Superior temporal gyrus (tissue), 1 donor: ENCODE measurements around the gene UFSP2.

Experiments used
- DNase-seq: peaks from one replicate; pipeline ENCODE4 v3.0.0-alpha.2; 2016; ENCODE audit errors: extremely low spot score

UFSP2 gene

GRCh38 chr4:185425647-185426352 lies at the start of gene UFSP2:
UFSP2 (minus strand) TSS chr4:185425964; CDS start chr4:185425868, 96 bp downstream.
- peak; percentile 94 for DNase-seq

- no peak for DNase-seq
These were observed 47.5 kb upstream of the UFSP2 start for GRCh38 chr4:185473247-185473646.

- no peak for DNase-seq
These were observed 46.4 kb upstream of the UFSP2 start for GRCh38 chr4:185472103-185472542.

- peak; percentile 82 for DNase-seq
These were observed 45.7 kb upstream of the UFSP2 start, which contains the start of gene CCDC110 for GRCh38 chr4:185471235-185472102. CCDC110 (minus strand) TSS chr4:185471733; CDS start chr4:185471683, 50 bp downstream.

GRCh38 chr4:185470501-185471195 lies 44.9 kb upstream of the UFSP2 start:
- peak; percentile 64 for DNase-seq

- DNase-seq = no peak
These were observed 43.9 kb upstream of the UFSP2 start for GRCh38 chr4:185469580-185470154.

- no peak for DNase-seq
These were observed 43.2 kb upstream of the UFSP2 start for GRCh38 chr4:185468999-185469398.

- DNase-seq = no peak
These were observed 42.2 kb upstream of the UFSP2 start for GRCh38 chr4:185467991-185468390.

- peak; percentile 40 for DNase-seq
These were observed 41.3 kb upstream of the UFSP2 start for GRCh38 chr4:185467101-185467500.

GRCh38 chr4:185465707-185466106 lies 39.9 kb upstream of the UFSP2 start:
- DNase-seq = no peak

GRCh38 chr4:185464887-185465286 lies 39.1 kb upstream of the UFSP2 start:
- no peak for DNase-seq

- DNase-seq = no peak
These were observed 38.4 kb upstream of the UFSP2 start for GRCh38 chr4:185464183-185464582.

GRCh38 chr4:185463541-185463940 lies 37.8 kb upstream of the UFSP2 start:
- no peak for DNase-seq

GRCh38 chr4:185461565-185461964 lies 35.8 kb upstream of the UFSP2 start:
- no peak for DNase-seq

- DNase-seq = no peak
These were observed 31.4 kb upstream of the UFSP2 start for GRCh38 chr4:185457136-185457535.

GRCh38 chr4:185456131-185456530 lies 30.4 kb upstream of the UFSP2 start:
- DNase-seq = no peak

GRCh38 chr4:185445209-185445608 lies 19.4 kb upstream of the UFSP2 start:
- no peak for DNase-seq

GRCh38 chr4:185441479-185441878 lies 15.7 kb upstream of the UFSP2 start:
- no peak for DNase-seq

- no peak for DNase-seq
These were observed 12.0 kb upstream of the UFSP2 start for GRCh38 chr4:185437809-185438208.

GRCh38 chr4:185435466-185435865 lies 9.7 kb upstream of the UFSP2 start:
- DNase-seq = no peak

- no peak for DNase-seq
These were observed 3.9 kb upstream of the UFSP2 start for GRCh38 chr4:185429660-185430059.
